RWPE2 (cell line): ENCODE measurements around the gene FLYWCH1.

Experiments used
- ATAC-seq: fragments of 200-7000 bp; cut with Tn5 transposase; 3 replicates; pipeline ENCODE4 v1.9.1; 2021; ENCODE audit warnings: low read depth
- DNase-seq: peaks from one replicate; pipeline ENCODE4 v3.0.0-alpha.2; 2020; ENCODE audit warnings: low spot score
- H3K27ac ChIP-seq: fragments of 450-650 bp; 2 replicates; pipeline ENCODE4 v1.5.1; 2017; ENCODE audit warnings: mild to moderate bottlenecking; ENCODE audit not compliant: poor library complexity, severe bottlenecking
- H3K27me3 ChIP-seq: fragments of 250-450 bp; sonication (Bioruptor Pico); 2 replicates; pipeline ENCODE4 v1.5.1; 2021; ENCODE audit warnings: mild to moderate bottlenecking, moderate library complexity; ENCODE audit not compliant: insufficient read depth, poor library complexity, severe bottlenecking
- H3K36me3 ChIP-seq: fragments of 250-450 bp; sonication (Bioruptor Pico); 2 replicates; pipeline ENCODE4 v1.5.1; 2020; ENCODE audit warnings: low read depth, mild to moderate bottlenecking, moderate library complexity
- H3K4me1 ChIP-seq: fragments of 250-450 bp; sonication (Bioruptor Pico); 2 replicates; pipeline ENCODE4 v1.5.1; 2021; ENCODE audit warnings: mild to moderate bottlenecking, moderate library complexity; ENCODE audit not compliant: insufficient read depth, poor library complexity, severe bottlenecking
- H3K4me3 ChIP-seq: fragments of 250-450 bp; sonication (Bioruptor Pico); 2 replicates; pipeline ENCODE4 v1.5.1; 2021; ENCODE audit warnings: mild to moderate bottlenecking, moderate library complexity; ENCODE audit not compliant: severe bottlenecking
- H3K9me3 ChIP-seq: fragments of 250-450 bp; sonication (Bioruptor Pico); 2 replicates; pipeline ENCODE4 v1.5.1; 2021; ENCODE audit warnings: mild to moderate bottlenecking, moderate library complexity; ENCODE audit not compliant: severe bottlenecking
- CTCF ChIP-seq: fragments of 450-650 bp; IDR thresholded peaks from one replicate; pipeline ENCODE4 v1.5.1; 2017; ENCODE audit warnings: mild to moderate bottlenecking, moderate library complexity; ENCODE audit not compliant: poor library complexity, severe bottlenecking

Gene FLYWCH1

GRCh38 chr16:2879854-2880508 is 31.8 kb upstream of the FLYWCH1 start:
- DNase-seq (no peak), ATAC-seq (no peak)
- TF ChIP-seq CTCF = no peak
- Histone ChIP-seq H3K4me1 (no peaks in the 10 kb centered on the region), H3K27ac (no peak overlapping the region), H3K36me3 (no peaks in the 10 kb centered on the region), H3K4me3 (no peak overlapping the region), H3K9me3 (no peaks in the 10 kb centered on the region), H3K27me3 (no peaks in the 10 kb centered on the region)

- H3K27me3 ChIP-seq = no peaks in the 10 kb centered on the region
- no peak for DNase-seq
- no peak for TF ChIP-seq CTCF
- ATAC-seq = peak; percentile 6; the same call in 2 of the 3 replicates
- no peaks in the 10 kb centered on the region for H3K4me1 ChIP-seq
- H3K27ac ChIP-seq = peak overlapping the region; percentile 38
- H3K36me3 ChIP-seq = no peaks in the 10 kb centered on the region; the same call in 1 of the 2 replicates
- peak overlapping the region; percentile 69 for H3K4me3 ChIP-seq
- no peaks in the 10 kb centered on the region for H3K9me3 ChIP-seq
Observed at GRCh38 chr16:2881783-2882649, 29.7 kb upstream of the FLYWCH1 start.

GRCh38 chr16:2882650-2883457 is 28.9 kb upstream of the FLYWCH1 start, which contains the start of gene FLYWCH2:
Gene FLYWCH2, plus strand, starts transcription at chr16:2883215. Its CDS starts 13,235 bp downstream, at chr16:2896450.
- H3K27me3 ChIP-seq = no peaks in the 10 kb centered on the region
- H3K4me3 ChIP-seq = peak within 1 kb of the TSS; percentile 69
- H3K36me3 ChIP-seq = no peaks in the 10 kb centered on the region; the same call in 1 of the 2 replicates
- no peaks in the 10 kb centered on the region for H3K4me1 ChIP-seq
- H3K9me3 ChIP-seq = no peaks in the 10 kb centered on the region
- ATAC-seq (peak; percentile 97), DNase-seq (peak; percentile 98)
- peak within 1 kb of the TSS; percentile 38 for H3K27ac ChIP-seq
- no peak for TF ChIP-seq CTCF

- Histone ChIP-seq H3K27me3 (no peaks in the 10 kb centered on the region), H3K4me1 (no peaks in the 10 kb centered on the region), H3K4me3 (peak overlapping the region; percentile 69), H3K27ac (peak overlapping the region; percentile 38), H3K9me3 (no peaks in the 10 kb centered on the region), H3K36me3 (no peaks in the 10 kb centered on the region; the same call in 1 of the 2 replicates)
- ATAC-seq (peak; percentile 6; the same call in 1 of the 3 replicates), DNase-seq (no peak)
- TF ChIP-seq CTCF = no peak
Observed at GRCh38 chr16:2883458-2883908, 28.2 kb upstream of the FLYWCH1 start.
